NCI-H1048 (cell line): Measurements from ENCODE around the gene ZC3H7A.

Experiments
- DNase-seq: peaks from one replicate; lab custom pipeline; 2025; lab: John Stamatoyannopoulos, UW

Gene ZC3H7A

GRCh38 chr16:11735787-11736186 lies 61.3 kb downstream of the ZC3H7A start:
- no peak for DNase-seq

GRCh38 chr16:11734653-11735043 lies 62.4 kb downstream of the ZC3H7A start:
- no peak for DNase-seq

- no peak for DNase-seq
These were observed 62.9 kb downstream of the ZC3H7A start for GRCh38 chr16:11734025-11734652.

GRCh38 chr16:11731222-11731621 lies 65.8 kb downstream of the ZC3H7A start:
- no peak for DNase-seq

GRCh38 chr16:11729787-11730186 lies 67.3 kb downstream of the ZC3H7A start:
- no peak for DNase-seq

GRCh38 chr16:11727796-11728543 lies 69.1 kb downstream of the ZC3H7A start:
- no peak for DNase-seq

GRCh38 chr16:11726008-11726407 lies 71.0 kb downstream of the ZC3H7A start:
- DNase-seq = no peak

GRCh38 chr16:11725457-11725856 lies 71.6 kb downstream of the ZC3H7A start:
- DNase-seq = no peak

- no peak for DNase-seq
These were observed 74.6 kb downstream of the ZC3H7A start for GRCh38 chr16:11722468-11722808.

- no peak for DNase-seq
These were observed 75.1 kb downstream of the ZC3H7A start for GRCh38 chr16:11721781-11722467.

- no peak for DNase-seq
These were observed 77.3 kb downstream of the ZC3H7A start for GRCh38 chr16:11719762-11720161.

- DNase-seq = no peak
These were observed 77.9 kb downstream of the ZC3H7A start for GRCh38 chr16:11719171-11719570.

- no peak for DNase-seq
These were observed 79.2 kb downstream of the ZC3H7A start for GRCh38 chr16:11717811-11718210.

GRCh38 chr16:11716336-11716735 lies 80.7 kb downstream of the ZC3H7A start:
- no peak for DNase-seq

GRCh38 chr16:11715246-11715947 lies 81.7 kb downstream of the ZC3H7A start:
- DNase-seq = no peak

- DNase-seq = no peak
These were observed 84.9 kb downstream of the ZC3H7A start for GRCh38 chr16:11712122-11712521.

- DNase-seq = no peak
These were observed 85.4 kb downstream of the ZC3H7A start for GRCh38 chr16:11711662-11712061.

- no peak for DNase-seq
These were observed 88.6 kb downstream of the ZC3H7A start for GRCh38 chr16:11708421-11708820.

GRCh38 chr16:11707679-11708197 lies 89.3 kb downstream of the ZC3H7A start:
- no peak for DNase-seq

- no peak for DNase-seq
These were observed 90.8 kb downstream of the ZC3H7A start for GRCh38 chr16:11706180-11706742.

GRCh38 chr16:11705311-11706025 lies 91.6 kb downstream of the ZC3H7A start:
- no peak for DNase-seq
